ENCODE measurements around the gene SRSF2.

SRSF2 gene

GRCh38 chr17:76737082-76737675 lies at the start of gene SRSF2:
TSS of gene SRSF2 (minus strand) at chr17:76737331. CDS start at chr17:76737160, 171 bp downstream.
- peak; percentile 69 for DNase-seq (ENCODE audit: insufficient read length, low spot score)
- TF ChIP-seq, protein P1, sequence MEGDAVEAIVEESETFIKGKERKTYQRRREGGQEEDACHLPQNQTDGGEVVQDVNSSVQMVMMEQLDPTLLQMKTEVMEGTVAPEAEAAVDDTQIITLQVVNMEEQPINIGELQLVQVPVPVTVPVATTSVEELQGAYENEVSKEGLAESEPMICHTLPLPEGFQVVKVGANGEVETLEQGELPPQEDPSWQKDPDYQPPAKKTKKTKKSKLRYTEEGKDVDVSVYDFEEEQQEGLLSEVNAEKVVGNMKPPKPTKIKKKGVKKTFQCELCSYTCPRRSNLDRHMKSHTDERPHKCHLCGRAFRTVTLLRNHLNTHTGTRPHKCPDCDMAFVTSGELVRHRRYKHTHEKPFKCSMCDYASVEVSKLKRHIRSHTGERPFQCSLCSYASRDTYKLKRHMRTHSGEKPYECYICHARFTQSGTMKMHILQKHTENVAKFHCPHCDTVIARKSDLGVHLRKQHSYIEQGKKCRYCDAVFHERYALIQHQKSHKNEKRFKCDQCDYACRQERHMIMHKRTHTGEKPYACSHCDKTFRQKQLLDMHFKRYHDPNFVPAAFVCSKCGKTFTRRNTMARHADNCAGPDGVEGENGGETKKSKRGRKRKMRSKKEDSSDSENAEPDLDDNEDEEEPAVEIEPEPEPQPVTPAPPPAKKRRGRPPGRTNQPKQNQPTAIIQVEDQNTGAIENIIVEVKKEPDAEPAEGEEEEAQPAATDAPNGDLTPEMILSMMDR (IDR thresholded peaks at IDR 0.05; ENCODE audit: insufficient read depth, missing control alignments), result no peak
- FAIRE-seq, result no peak

DNA sequence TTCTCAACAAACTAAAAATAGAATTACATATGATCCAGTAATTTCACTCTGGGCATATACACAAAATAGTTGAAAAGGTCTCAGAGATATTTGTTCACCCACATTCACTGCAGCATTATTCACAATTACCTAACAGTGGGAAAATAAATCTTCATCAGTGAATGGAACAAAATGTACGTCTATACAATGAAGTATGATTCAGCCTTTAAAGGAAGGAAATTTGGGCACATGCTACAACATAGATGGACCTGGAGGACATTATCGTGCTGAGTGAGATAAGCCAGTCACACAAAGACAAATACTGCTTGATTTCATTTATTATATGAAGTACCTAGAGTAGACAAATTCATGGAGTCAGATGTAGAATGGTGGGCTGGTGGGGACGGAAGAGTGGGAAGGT lies 47.8 kb upstream of the SRSF2 start:
- FAIRE-seq, result no peak
- DNase-seq (ENCODE audit: insufficient read length, low spot score), result no peak
- TF ChIP-seq, protein P1 (IDR thresholded peaks at IDR 0.05; ENCODE audit: insufficient read depth, missing control alignments), result no peak

DNA sequence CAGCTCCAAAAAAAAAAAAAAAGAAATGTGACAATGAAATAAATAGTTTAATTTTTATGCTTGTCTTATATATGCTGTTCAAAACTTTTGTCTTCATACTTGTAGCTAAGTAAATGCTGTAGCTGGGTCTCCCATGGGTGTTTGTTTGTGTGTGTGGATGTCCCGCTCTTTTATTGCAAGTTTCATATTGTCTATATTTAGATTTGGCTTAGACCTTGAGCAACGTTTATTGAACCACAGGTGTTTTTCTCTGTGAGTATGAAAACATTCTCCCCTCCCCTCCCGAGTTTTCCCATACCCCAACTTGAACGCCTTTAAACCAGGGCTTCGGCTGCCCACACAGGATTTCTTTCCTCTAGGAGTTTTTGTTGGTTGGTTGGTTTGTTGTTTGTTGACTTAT lies 46.0 kb upstream of the SRSF2 start:
- TF ChIP-seq, protein P1 (IDR thresholded peaks at IDR 0.05; ENCODE audit: insufficient read depth, missing control alignments), result no peak

GRCh38 chr17:76781056-76781982 lies 44.2 kb upstream of the SRSF2 start:
- FAIRE-seq (no peak), DNase-seq (ENCODE audit: insufficient read length, low spot score) (no peak)
- TF ChIP-seq, protein P1 (IDR thresholded peaks at IDR 0.05; ENCODE audit: insufficient read depth, missing control alignments), result peak; percentile 54

More for the DNA sequence above, 46.0 kb upstream of the SRSF2 start:
- DNase-seq (ENCODE audit: insufficient read length, low spot score) (no peak), FAIRE-seq (no peak)

GRCh38 chr17:76775021-76775600 lies 38.0 kb upstream of the SRSF2 start:
- DNase-seq (ENCODE audit: insufficient read length, low spot score) (no peak), FAIRE-seq (no peak)
- TF ChIP-seq, protein P1 (IDR thresholded peaks at IDR 0.05; ENCODE audit: insufficient read depth, missing control alignments), result no peak

DNA sequence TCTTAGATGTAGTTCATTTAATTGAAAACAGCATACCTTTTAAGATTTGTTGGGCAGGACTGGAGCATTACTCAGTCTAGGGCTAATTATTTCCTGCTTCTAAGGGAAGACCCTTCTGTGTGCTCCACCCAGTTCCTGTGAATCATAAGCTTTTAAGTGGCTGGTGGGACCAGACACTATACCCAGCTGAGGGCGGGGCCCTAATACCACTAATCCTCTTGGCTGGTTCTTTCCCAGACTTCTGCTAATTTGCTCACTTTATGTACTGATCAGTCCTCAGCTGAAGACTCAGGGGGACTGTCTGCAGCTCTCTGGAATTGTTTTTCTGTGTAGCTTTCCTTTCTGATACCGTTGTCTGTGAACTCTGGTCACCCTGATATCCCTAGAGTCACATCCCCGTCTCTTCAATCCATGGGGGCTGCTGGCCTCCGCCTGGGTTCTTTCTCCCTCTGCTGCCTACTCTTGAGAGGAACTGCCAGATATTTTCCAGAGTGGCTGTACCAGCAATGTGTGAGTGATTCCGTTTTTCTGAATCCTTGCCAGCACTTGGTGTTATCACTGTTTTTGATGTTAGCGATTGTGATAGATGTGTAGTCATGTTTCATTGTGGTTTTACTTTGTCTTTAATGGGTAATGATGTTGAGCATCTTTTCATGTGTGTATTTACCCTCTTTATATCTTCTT lies 35.9 kb upstream of the SRSF2 start:
- TF ChIP-seq, protein P1 (IDR thresholded peaks at IDR 0.05; ENCODE audit: insufficient read depth, missing control alignments), result peak; percentile 13
- DNase-seq (ENCODE audit: insufficient read length, low spot score) (peak; percentile 33), FAIRE-seq (peak; percentile 84)
